ENCODE data around the gene BLCAP.

DNA sequence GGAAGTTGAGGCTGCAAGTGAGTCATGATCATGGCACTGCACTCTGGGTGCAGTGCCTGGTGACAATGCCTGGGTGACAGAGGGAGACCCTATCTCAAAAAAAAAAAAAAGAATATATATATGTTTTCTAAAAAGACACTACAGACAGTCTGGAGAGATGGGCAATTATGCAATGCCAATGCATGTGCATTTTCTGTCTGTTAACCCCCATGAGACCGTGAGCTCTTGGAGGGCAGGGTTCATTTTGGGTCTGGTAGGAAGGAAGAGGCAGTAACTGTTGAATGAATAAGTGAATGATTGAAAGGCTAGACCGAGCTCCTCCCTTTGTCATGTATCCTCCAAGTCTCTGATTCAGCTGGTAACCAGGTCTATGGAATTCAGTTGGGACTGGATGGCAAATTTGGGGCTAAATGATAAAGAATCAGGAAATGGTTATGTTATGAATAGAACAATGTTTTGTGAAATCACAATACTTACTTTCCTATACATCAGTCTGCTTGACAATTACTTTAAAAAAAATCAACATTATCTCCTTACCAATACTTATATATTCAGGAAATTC lies 5.6 kb upstream of the BLCAP start:
- TF ChIP-seq, protein P1, sequence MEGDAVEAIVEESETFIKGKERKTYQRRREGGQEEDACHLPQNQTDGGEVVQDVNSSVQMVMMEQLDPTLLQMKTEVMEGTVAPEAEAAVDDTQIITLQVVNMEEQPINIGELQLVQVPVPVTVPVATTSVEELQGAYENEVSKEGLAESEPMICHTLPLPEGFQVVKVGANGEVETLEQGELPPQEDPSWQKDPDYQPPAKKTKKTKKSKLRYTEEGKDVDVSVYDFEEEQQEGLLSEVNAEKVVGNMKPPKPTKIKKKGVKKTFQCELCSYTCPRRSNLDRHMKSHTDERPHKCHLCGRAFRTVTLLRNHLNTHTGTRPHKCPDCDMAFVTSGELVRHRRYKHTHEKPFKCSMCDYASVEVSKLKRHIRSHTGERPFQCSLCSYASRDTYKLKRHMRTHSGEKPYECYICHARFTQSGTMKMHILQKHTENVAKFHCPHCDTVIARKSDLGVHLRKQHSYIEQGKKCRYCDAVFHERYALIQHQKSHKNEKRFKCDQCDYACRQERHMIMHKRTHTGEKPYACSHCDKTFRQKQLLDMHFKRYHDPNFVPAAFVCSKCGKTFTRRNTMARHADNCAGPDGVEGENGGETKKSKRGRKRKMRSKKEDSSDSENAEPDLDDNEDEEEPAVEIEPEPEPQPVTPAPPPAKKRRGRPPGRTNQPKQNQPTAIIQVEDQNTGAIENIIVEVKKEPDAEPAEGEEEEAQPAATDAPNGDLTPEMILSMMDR (IDR thresholded peaks at IDR 0.05; ENCODE audit: poor library complexity), result no peak
- no peak for TF ChIP-seq EZH2 (IDR thresholded peaks at IDR 0.05; ENCODE audit: borderline replicate concordance)
- no peak for TF ChIP-seq EZH2phosphoT487 (IDR thresholded peaks at IDR 0.05; ENCODE audit: low read depth, severe bottlenecking, unreplicated experiment)

Data from hepatocyte (in vitro differentiated cells).